ENCODE results near the gene COL8A1. TPM values are rescaled to one million over a fixed set of nuclear protein-coding genes. Genes with fewer than 3 reads are reported as not detected.
A peak's percentile ranks its signal among the peaks of the same experiment; 100 is the strongest.

COL8A1 gene
- total RNA-seq, 1 experiment from 2014 or later, result 0.07 TPM

DNA sequence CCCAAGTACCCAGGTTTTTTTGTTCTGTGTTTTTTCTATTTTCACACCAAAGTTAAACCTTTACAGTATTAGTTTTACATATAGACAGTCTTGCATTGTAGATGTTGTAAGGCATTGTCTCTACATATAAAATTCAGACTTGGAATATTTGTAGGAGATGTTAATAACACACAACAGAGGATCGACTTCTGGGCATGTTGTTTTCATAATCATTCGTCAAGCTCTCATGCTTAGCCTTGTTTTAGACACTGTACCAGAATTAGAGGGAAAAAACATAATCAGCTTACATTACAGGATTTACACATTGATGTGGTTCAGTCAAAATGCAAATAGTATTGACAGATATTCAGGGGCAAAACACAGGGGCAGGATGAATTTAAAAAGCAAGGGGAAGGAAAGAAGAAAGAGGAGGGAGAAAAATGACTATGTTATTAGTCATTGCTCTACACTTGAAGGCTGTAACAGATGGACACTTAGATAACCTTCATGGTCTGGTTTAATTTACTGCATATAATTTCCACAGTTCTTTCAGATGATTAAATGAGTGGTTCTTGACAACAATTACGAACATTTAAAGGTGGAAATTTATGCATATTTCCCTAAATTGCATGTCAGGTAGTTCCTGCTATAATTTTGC lies 186.7 kb downstream of the COL8A1 start:
- no peak for ATAC-seq

More for the DNA sequence above, 186.7 kb downstream of the COL8A1 start:
- POLR2A ChIA-PET, result no interaction called here
- no TSS peak for BruUV-seq (replicated peaks)
- Histone ChIP-seq H3K9me2 (ENCODE audit: insufficient read depth) (no peaks in the 10 kb centered on the region), H3K4me3 (replicated peaks in 1 of 2; ENCODE audit: low read depth in 1 of 2, low read length in 2 of 2) (no peak overlapping the region), H3K79me2 (ENCODE audit: insufficient read depth, low read length) (peaks cover 83% of the 10 kb centered on the region), H3K9me3 (ENCODE audit: control insufficient read depth in 1 of 2, insufficient read depth in 1 of 2, low read depth in 1 of 2, low read length in 2 of 2) (no peaks in the 10 kb centered on the region), H3K4me1 (ENCODE audit: control insufficient read depth in 1 of 2, insufficient read depth in 2 of 2, low read length in 2 of 2) (peaks cover 13 to 16% of the 10 kb centered on the region in 2 experiments), H3K27ac (ENCODE audit: low read depth, low read length) (no peak overlapping the region), H3K9ac (ENCODE audit: low read length) (no peak overlapping the region), H3K4me2 (ENCODE audit: low read length) (peak overlapping the region; percentile 55), H3K27me3 (ENCODE audit: insufficient read depth, low read length) (no peaks in the 10 kb centered on the region), H3K36me3 (ENCODE audit: control insufficient read depth in 1 of 2, insufficient read depth in 2 of 2, low read length in 2 of 2) (no peaks in the 10 kb centered on the region), H4K20me1 (ENCODE audit: insufficient read depth) (peaks cover 4% of the 10 kb centered on the region; the same call in 1 of the 2 replicates), H2AFZ (ENCODE audit: low read depth, low read length, poor library complexity, severe bottlenecking) (no peak overlapping the region)
- CTCF ChIA-PET, result no interaction called here
- intact Hi-C loops (cut with micrococcal nuclease), result no loop called here
- RAD21 ChIA-PET (ENCODE audit: low non-redundant PET in 1 of 2, low total read pairs in 2 of 2, uncharacterized antibody in 2 of 2, unreplicated experiment in 2 of 2), result no interaction called here
- no peak for DNase-seq (ENCODE audit: low read depth, low spot score)
- TF ChIP-seq, protein P1, sequence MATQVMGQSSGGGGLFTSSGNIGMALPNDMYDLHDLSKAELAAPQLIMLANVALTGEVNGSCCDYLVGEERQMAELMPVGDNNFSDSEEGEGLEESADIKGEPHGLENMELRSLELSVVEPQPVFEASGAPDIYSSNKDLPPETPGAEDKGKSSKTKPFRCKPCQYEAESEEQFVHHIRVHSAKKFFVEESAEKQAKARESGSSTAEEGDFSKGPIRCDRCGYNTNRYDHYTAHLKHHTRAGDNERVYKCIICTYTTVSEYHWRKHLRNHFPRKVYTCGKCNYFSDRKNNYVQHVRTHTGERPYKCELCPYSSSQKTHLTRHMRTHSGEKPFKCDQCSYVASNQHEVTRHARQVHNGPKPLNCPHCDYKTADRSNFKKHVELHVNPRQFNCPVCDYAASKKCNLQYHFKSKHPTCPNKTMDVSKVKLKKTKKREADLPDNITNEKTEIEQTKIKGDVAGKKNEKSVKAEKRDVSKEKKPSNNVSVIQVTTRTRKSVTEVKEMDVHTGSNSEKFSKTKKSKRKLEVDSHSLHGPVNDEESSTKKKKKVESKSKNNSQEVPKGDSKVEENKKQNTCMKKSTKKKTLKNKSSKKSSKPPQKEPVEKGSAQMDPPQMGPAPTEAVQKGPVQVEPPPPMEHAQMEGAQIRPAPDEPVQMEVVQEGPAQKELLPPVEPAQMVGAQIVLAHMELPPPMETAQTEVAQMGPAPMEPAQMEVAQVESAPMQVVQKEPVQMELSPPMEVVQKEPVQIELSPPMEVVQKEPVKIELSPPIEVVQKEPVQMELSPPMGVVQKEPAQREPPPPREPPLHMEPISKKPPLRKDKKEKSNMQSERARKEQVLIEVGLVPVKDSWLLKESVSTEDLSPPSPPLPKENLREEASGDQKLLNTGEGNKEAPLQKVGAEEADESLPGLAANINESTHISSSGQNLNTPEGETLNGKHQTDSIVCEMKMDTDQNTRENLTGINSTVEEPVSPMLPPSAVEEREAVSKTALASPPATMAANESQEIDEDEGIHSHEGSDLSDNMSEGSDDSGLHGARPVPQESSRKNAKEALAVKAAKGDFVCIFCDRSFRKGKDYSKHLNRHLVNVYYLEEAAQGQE (IDR thresholded peaks at IDR 0.05; ENCODE audit: low read depth), result no peak
- peak; percentile 53 for TF ChIP-seq FOSL1 (IDR thresholded peaks at IDR 0.05; ENCODE audit: low read depth)
- TF ChIP-seq CBX3 (IDR thresholded peaks at IDR 0.05; ENCODE audit: low read depth), result no peak
- TF ChIP-seq SRF (IDR thresholded peaks at IDR 0.05; ENCODE audit: low read depth), result no peak
- no peak for TF ChIP-seq POLR2AphosphoS5 (IDR thresholded peaks at IDR 0.05; ENCODE audit: low read depth, low read length)
- no peak for TF ChIP-seq EZH2phosphoT487 (IDR thresholded peaks at IDR 0.05; ENCODE audit: borderline replicate concordance)
- TF ChIP-seq ELF1 (IDR thresholded peaks at IDR 0.05; ENCODE audit: borderline replicate concordance, low read depth), result no peak
- no peak for TF ChIP-seq RAD21 (IDR thresholded peaks at IDR 0.05; ENCODE audit: low read depth)
- TF ChIP-seq JUND (IDR thresholded peaks at IDR 0.05), result peak; percentile 19; the same call in 1 of the 2 replicates
- no peak for TF ChIP-seq ZFX (IDR thresholded peaks at IDR 0.05)

Measured in HCT116 (cell line).